GM18951 (cell line): ENCODE results near the gene ST8SIA6.

ENCODE experiments used
- POLR2A ChIP-seq: IDR thresholded peaks from 4 replicates; pipeline ENCODE4 v1.6.1; 2011; ENCODE audit warnings: mild to moderate bottlenecking; ENCODE audit not compliant: insufficient read length, insufficient read depth; ENCODE audit errors: extremely low read depth
- in situ Hi-C: fragments of 300-500 bp; cut with MboI; formaldehyde crosslinking; loops from one replicate; pipeline ENCODE4 v1.12.0; 2022; ENCODE audit warnings: low sequenced_read_pairs, mixed read lengths, inconsistent platforms; ENCODE audit not compliant: unreplicated experiment

The ST8SIA6 gene

DNA sequence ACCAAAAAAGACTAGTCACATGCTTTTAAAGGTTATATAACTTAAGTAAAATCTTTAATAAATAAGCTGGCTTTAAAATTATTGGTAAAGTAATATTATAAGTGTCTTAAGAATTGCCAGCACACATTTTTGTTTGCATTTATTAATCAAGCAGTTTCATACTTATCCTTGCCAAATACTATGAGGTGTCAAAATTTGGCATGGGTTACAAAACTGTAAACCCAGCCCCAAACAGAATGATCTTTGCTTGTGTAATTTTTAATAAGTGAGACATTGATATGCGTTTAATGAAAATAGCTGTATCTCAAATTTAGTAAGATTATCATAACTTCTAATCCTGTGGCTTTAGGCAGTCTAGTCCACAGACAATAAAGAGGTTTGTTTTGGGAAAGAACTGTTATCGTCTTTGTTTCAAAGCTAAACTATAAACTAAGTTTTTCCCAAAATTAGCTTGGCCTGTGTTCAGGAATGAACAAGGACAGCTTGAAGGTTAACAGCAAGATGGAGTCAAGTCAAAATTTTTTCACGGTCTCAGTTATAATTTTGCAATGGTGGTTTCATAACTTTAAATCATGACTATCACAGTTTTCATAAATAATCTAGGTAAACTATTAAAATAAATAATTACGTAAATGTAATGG lies 72.8 kb downstream of the ST8SIA6 start:
- in situ Hi-C loops = no loop called here
- TF ChIP-seq POLR2A = no peak

DNA sequence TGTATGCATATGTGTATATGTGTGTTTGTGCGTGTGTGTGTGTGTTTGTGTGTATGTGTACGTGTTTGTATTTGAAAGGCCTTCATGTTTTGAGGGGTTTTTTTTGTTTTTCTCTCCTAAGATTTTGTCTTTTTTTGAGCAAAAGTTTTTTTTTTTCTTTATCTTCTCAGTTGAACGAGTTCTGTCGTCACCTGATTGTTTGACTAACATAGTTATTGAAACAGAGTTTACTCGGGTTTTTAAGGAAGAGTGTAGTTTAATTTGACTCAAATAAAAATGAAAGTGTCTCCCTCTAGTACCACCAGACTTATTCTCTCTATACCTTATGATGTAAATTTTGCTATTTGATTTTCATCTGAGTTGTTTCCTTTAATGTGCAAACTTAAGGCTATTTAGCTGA lies 73.5 kb downstream of the ST8SIA6 start:
- in situ Hi-C loops = no loop called here
- no peak for TF ChIP-seq POLR2A

- in situ Hi-C loops = no loop called here
- no peak for TF ChIP-seq POLR2A
Observed at GRCh38 chr10:17380016-17380415, 74.4 kb downstream of the ST8SIA6 start.

GRCh38 chr10:17379151-17379690 lies 75.2 kb downstream of the ST8SIA6 start:
- TF ChIP-seq POLR2A = no peak
- in situ Hi-C loops = no loop called here

DNA sequence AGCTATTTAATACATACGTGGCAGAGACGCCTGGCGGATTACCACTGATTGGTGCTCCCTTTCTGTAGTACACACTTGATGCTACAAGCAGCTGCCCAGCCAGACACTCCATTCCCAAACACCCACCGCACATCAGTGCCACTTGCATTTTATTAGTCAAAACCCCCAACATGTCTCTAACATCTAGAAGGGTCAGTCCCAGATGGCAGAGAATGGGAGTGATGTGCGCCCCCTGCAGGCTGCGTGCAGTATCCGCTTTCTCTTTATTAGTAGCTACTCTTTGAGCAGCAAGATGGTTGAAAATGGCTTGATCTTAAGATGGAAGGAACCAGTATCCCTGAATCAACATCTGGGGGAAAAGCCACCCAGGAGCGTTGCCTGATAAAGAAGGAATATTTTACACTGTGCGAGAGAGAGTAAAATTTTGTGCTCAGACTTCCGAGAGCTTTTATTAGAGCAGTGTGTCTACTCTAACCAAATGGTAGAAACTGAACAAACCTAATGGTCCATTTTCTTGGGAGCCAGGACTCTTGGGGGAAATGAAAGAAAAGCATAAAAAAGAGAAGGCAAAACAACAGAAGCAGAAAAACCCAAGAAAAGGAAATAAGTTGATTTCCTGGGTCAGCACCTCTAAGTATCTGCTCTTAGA lies 78.3 kb downstream of the ST8SIA6 start:
- TF ChIP-seq POLR2A = no peak
- in situ Hi-C loops = no loop called here

- TF ChIP-seq POLR2A = no peak
- in situ Hi-C loops = no loop called here
Observed at GRCh38 chr10:17368708-17369272, 85.6 kb downstream of the ST8SIA6 start.

DNA sequence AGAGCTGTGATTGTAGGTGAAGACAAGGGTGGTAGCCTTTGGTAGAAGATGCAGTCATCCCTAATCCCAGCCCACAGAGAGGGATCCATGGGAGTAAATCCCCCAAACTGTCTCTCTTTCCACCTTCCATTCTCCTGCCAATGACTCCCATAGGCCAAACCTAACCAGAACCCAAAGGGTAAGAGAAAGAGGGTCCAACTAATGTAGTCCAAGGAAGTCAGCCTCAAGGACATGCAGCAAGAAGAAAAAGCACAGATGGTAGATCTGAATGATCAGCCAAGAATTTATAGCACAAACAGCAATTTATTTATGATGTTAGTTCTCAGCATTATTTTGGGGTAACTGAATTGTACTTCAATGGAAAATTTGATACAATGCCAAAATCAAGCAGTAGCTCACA lies 87.7 kb downstream of the ST8SIA6 start:
- in situ Hi-C loops = no loop called here
- no peak for TF ChIP-seq POLR2A

GRCh38 chr10:17365402-17365801 lies 89.0 kb downstream of the ST8SIA6 start:
- in situ Hi-C loops = no loop called here
- TF ChIP-seq POLR2A = no peak

- no peak for TF ChIP-seq POLR2A
- in situ Hi-C loops = no loop called here
Observed at GRCh38 chr10:17358461-17358860, 95.9 kb downstream of the ST8SIA6 start.

- in situ Hi-C loops = no loop called here
- no peak for TF ChIP-seq POLR2A
Observed at GRCh38 chr10:17357781-17358180, 96.6 kb downstream of the ST8SIA6 start.

DNA sequence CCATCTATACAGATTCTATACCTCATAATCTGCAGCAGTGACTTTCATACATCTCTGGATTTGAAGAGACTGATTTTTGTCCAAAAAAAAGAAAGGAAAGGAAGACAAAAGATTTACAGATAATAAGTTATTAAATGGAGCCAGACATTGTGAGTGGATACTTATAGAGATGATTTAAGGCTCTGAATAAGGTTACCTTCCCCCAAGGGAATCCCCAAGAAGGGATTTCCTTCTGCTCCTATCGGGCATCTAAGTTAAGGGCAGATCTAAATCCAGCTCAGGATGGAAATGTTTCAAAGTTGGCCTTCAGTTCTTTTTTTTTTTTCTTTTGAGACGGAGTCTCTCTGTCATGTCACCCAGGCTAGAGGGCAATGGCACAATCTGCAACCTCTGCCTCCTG lies 97.6 kb downstream of the ST8SIA6 start:
- in situ Hi-C loops = no loop called here
- TF ChIP-seq POLR2A = no peak

DNA sequence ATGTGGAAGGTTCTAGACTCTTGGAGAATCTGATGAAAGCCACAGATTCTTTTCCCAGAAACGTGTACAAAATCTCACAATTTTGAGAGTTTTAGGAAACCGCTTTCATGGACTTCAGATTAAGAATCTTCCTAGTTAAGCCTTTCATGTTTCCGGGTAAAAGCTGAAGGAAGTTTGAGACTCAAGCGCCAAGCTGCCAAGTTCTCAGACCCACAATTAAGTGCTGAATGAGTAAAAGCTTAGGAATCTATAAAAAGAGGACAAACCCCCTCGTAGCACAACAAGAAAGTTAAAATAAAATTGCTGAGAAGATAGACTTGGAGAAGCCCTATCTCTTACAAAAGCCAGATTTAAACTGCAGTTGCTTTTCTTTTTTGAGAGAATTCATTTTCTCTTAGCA lies 99.6 kb downstream of the ST8SIA6 start:
- in situ Hi-C loops = no loop called here
- TF ChIP-seq POLR2A = no peak

DNA sequence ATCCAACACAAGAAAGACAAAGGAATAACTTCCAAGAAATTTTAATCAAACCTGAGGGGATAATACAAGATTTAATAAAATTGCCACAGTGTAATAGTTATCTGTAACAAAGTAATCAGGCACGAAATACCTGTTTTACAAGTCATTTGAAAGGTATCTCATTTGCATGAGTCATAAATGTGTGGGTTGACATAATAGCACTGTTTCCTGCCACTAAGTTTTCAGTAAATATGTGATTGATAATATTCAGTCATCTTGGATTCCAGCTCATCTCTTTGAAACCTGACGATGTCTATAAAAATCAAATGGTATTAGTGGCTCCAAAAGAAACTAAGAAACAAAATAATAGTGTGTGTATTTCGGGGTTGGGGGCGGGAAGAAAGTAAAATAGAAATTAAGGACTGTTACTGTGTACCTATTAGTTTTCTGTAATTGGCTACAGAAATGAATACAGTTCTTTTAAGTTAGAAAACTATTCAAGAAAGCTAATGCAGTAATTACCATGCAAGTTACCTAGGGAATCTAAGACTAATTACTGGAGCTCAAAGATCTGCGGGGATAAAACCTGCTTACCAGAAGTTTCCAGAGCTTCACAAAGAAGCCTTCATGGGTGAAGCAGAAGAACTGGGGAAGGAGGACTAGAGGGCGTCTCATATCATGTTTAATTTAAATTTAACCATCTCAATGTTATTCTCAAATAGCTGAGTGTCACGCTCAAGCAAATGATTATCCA lies 100.7 kb downstream of the ST8SIA6 start:
- in situ Hi-C loops = no loop called here
- TF ChIP-seq POLR2A = no peak

- TF ChIP-seq POLR2A = no peak
- in situ Hi-C loops = no loop called here
Observed at GRCh38 chr10:17352583-17352982, 101.8 kb downstream of the ST8SIA6 start.

- TF ChIP-seq POLR2A = no peak
- in situ Hi-C loops = no loop called here
Observed at GRCh38 chr10:17351506-17351905, 102.9 kb downstream of the ST8SIA6 start.
